Pulmonary artery endothelial cell (primary cell): Measurements from ENCODE around the gene FBXO41. TPM values are rescaled to one million over a fixed set of nuclear protein-coding genes. Genes with fewer than 3 reads are reported as not detected.

Experiments used
- DNase-seq: peaks from one replicate; pipeline ENCODE4 v3.0.0-alpha.2; 2011; ENCODE audit warnings: low read depth, low spot score
- total RNA-seq: library from RNA; depleted of rRNA; stranded (reverse); fragments of >200 nt; gene quantifications from 2 replicates; pipeline ENCODE4 v1.2.3, GENCODE V29; 2014

The FBXO41 gene
- total RNA-seq, 1 donor from 2014 or later = 0.66 TPM

DNA sequence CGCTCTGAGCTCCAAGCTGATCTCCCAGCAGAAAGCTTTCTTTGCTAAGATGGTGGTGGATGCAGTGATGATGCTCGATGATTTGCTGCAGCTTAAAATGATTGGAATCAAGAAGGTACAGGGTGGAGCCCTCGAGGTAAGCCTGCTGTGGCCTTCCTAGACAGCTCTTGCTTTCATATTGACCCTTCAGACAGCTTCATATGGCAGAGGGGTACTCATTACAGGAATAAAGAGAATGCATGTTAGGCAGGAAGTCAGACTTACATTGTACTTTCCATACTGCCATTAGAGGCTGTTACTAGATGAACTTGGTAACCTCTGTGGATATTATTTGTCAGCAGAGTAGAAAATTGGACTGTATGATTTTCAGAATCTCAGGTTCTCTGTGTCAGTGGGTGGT is 39.7 kb downstream of the FBXO41 start:
- DNase-seq = no peak

DNA sequence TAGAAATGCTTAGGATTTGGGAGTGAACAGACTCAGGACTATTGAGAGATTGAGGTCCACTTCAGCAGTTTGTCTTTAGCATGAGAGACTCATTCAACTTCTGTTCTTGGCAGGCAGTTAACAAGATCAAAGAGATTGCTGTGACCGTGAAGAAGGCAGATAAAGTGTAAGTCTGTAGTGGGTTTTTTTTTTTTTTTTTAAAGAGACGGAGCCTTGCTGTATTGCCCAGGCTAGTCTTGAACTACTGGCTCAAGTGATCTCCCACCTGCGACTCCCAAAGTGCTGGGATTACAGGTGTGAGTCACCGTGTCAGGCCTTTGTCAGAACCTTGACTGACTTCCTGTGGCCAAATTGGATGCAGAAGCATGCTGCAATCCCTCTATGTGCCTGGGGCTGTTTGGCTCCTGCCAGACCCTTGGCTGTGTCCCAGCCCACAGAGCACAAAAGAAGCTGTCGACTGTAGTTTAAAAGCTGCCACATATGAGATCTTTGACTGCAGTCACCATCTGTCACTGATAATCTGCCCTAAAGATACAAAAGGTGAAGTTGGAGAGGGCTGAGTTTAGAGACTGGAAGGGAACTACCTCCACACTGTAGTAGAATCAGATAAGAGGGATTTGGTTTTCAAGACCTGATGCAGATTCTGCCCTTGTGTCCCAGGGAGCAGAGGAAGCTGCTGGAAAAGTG is 40.3 kb downstream of the FBXO41 start:
- peak; percentile 40 for DNase-seq

DNA sequence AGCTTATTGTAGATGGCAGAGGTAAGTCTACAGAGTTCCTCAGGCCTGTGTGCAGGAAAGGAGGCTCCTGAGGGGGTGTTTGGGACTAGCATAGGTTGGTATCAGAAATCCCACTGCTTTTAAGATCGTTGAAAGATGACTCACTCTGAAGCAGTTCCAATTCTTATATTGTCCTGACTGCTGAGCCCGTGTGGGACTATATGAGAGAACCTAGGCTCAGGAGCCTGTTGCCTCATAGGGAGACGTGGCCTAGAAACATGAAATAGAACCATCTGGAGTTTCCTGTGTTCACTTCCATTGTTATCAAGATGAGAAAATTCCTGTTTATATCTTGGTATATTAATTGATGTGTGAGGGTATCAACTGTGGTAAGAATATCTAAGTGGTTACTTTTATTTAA is 44.5 kb downstream of the FBXO41 start:
- peak; percentile 71 for DNase-seq

DNA sequence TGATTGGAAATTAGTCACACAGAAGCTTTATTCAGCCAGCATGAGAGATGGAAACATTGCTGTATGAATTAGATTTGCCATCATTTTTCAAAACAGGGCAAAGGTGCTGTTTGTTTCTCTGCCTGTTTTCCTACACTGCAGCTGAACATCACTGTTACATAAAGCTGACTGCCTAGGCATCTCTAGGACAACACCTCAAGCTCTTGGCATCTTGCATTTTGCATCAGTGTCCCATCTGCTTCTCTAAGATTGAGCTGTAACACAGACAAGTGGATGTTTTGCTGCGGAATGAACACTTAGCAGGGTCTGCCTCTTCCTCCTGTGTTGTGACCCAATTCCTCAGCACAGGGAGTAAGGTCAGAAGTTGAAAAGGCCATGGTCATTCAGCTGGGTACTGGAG is 45.3 kb downstream of the FBXO41 start:
- no peak for DNase-seq

DNA sequence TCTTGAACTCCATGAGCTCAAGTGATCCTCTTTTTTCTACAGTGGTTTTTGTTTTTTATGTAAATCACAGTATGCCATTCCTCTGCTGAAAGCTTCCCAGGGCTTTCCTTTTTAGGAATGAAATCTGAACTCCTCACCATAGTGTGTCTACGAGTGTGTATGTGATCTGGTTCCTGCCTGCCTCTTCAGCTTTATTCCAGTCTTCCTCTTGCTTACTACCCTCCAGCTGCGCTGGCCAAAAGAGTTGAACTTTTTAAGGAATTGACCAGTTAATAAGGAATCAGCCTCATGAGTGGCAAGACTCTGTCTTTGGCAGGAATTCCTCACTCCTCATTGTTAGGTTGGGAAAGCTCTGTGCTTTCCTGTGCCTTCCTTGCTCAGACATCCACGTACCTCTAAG is 46.1 kb downstream of the FBXO41 start:
- DNase-seq = no peak

DNA sequence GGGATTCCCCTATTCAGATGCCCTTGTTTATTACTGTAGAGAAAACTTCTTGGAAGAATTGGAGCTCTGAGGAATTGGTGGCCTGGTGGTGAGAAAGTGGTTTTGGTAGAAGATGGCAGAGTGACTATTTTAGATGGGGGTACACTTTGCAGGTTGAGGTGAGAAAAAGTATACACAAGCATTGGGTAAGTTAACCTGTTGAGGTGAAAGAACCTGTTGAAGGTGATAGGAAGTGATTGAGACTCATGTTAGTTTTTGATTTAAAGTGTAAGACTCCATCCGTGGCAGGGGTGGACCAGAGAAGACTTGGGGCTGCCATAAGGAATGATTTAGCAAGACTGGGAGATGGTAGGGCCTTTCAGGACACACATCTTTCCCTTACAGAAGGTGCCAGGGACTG is 47.1 kb downstream of the FBXO41 start:
- no peak for DNase-seq

DNA sequence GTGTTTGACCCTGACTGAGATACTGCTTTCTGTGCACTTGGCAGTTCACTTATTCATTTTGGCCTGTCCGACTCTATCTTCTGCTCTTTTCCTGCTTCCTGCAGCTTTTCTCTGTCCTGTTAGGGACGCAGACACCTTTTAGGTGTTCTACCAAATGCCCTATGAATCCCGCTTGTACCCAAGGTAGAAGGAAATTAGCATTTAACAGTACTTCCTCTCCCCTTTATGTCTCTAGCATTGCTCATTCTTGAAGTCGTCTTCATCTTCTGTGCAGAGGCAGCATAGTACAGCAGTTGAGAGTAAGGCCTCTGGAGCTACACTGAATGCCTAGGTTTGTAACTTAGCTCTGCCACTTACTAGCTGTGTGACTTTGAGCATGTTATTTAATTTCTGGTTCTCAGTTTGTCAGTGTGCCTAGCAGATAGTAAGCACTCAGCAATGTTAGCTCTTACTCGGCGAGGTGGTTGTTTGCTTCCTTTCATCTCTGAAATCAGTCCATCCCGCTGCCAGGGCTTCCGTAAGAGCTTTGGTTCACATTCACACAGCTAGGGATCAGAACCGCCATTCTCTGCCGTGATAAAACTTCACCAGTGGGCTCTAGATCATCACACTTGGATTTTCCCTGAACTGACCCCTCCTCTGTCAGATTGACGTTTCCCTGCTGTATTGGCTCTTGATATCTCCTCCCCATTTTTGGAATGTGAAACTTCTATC is 48.8 kb downstream of the FBXO41 start:
- DNase-seq = no peak

DNA sequence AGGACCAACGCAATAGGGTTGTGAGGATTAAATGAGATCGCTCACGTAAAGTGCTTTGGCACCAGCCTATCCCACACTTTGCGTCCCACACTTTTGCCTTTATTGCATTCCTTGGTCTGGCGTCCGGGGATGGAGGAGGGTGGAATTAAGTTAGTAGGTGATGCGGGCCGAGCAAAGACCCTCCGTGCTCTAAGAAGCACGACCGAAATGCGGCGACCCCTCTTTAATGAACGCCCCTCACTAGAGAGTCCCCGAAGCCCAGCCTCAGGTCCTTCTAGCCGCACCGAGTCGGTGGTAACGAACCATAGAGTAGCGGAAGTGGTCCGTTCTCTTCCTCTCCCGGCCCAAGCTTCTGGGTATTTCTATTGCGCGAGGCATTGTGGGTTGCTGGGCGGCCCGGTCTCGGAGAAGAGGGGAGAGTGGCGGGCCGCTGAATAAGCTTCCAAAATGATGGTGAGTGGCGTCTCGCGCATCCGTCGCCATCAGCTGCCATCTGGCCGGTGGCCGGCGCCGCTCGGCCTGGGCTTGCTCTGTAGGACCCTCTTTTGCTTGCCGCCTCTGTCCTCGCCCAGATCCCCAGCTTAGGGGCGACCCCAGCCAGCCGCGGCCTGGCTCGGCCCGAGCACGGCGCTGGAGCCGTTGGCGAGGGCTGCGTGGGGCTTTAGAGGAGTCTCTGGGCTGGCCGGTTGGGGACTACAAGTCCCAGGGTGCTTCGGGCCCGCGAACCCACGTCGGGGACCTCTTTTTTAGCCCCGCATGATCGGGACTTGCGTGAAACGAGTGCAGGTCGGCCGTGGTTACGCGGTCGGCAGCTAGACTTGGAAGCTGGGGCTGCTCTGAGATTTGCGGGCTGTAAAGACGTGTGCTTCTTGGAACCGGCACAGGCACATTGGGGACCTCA is 50.1 kb downstream of the FBXO41 start, which contains the start of gene CCT7:
Gene CCT7 (plus strand): TSS at position 377 of the 901 bp plus-strand sequence. CDS start 71 bp downstream, at position 448.
- DNase-seq = peak; percentile 71

DNA sequence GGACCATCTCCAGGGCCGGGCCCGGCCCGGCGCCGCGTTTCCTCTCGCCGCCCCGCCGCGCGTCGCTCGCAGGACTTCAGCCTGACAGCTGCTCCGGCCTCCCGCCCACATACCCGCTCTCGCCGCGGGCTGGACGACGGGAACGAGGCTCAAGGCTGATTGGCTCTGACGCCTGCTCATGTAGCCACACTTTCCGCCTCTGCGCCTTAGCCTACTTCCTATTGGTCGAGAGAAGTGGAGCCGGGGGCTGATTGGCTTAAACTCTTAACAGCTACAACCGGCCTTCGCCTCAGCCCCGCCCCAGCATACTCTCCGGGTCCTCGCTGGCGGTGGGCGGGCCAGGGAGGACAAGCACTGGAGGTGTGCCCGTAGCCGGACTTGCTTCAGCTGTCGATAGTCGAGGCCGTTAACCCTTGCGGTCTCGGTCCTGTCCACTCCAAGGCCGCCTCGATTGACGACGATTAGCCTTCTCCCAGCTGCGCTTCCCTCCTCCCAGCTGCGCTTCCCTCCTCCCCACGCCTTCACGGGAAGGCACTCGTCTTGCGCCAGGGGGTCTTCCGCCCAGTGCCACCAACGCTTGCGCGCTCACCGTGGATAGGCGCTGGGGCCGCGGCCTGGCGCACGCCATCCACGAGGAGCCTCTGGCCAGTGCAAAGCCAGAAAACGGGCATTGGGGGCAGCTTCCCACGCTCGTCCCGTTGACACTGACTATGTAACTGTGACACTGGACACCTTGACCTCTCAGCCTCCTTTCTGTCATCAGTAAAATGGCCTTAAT is 50.9 kb downstream of the FBXO41 start, which contains the start of gene PRADC1:
Gene PRADC1 (minus strand): TSS at position 86 of the 778 bp plus-strand sequence. CDS start 79 bp downstream, at position 7.
- peak; percentile 99 for DNase-seq

DNA sequence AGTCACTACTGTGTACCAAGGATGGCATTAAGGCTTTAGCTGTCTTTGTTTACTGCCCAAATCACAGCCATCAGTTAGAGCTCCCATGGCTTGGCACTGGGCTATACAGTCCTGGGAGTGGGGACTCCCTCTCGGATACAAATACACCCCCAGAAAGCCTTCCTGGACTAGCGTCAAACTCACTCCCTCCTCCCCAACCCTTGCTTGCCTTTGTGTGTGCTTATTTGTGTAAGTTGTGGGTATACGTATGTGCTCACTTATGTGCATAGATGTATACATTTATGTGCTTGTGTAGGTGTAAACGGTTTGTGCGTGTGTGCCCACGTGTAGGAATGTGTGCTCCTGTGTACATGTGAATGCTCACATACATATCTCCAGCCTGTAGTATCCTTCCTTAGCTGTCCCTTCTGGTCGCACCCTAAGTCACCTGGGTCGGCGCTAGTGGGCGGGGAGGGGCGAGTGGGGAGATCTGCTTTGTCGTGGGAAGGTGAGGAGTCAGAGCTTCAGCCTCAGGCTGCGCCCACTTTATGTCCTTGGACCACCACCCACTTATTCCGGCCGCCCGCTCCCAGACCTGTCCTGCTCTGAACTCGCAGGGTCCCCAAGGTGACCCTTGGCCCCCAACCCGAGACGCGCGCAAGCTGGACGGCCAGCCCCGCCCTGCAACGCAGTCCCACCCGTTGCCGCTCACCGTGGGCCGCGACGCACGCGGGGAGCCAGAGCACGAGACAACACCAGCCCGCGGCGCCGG is 51.7 kb downstream of the FBXO41 start:
- DNase-seq = no peak

DNA sequence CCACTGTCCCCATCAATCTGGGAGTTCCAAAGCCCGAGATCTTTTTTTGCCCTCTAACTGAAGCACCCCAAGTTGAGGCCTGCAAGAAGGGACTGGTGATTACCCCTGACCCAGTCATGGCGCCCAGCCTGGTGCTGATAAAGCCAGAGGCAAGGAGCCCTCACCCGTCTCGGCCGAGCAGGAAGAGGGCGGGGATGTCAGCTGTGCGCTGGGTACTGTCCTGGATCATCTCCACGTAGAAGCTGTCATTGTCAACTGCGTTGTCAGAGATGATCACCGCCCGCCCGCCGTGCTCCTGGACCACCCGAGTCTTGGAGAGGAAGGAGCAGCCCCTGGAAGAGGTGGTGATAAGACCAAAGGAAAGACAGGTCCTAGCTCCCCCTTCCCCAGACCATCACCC is 55.6 kb downstream of the FBXO41 start:
- DNase-seq = no peak

DNA sequence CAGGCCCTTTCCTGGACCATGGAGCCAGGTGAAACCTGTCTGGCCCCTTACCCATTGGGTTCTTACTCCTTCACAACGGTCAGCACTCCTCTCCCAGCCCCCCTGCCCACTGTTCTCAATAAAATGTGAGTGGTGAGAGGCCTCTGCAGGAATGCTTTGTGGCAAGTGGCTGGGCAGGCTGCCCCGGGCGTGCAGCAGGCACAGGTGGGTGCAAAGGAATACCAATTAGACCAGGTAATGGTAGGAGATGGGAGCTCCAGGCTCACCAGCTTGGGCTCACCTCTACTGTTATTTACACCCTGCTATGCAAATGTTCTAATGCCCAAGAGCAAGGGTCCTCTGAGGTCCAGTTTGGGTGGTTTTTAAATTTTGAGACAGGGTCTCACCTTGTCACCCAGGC is 57.2 kb downstream of the FBXO41 start:
- no peak for DNase-seq

DNA sequence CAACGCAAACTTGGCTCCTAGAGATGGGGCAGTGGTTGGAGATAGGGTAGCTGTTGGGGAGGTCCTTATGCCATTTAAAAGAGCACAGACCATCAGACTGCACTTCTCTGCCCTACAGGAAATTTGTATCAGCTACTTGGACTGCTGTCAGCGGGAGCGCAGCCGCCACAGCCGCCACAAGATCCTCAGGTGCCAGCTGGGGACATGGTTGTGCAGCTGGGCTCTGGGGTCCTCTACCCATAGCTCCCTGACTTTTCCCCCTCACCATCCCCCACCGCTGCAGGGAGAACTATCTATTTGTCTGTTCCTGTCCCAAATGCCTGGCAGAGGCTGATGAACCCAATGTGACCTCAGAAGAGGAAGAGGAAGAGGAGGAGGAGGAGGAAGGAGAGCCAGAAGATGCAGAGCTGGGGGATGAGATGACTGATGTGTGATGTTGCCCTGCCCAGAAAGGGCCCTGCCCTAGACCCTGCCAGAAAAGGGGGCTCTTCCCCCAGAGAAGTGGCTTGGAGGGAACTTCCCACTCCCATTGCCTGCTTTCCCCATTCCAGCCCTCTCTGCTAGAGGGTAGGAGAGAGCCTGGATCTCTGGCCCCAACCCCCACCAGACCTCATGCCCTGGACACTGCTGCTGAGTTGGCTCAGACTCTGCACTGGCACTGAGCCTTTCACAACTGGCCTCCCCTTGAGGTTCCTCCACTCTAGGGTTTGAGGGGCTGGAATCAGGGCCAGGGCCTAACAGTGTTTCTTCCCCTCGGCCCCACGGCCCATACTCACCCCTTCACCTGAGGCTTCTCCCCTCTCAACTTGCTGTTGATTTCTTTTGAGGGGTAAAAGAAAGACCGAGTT is 58.5 kb downstream of the FBXO41 start:
- no peak for DNase-seq

DNA sequence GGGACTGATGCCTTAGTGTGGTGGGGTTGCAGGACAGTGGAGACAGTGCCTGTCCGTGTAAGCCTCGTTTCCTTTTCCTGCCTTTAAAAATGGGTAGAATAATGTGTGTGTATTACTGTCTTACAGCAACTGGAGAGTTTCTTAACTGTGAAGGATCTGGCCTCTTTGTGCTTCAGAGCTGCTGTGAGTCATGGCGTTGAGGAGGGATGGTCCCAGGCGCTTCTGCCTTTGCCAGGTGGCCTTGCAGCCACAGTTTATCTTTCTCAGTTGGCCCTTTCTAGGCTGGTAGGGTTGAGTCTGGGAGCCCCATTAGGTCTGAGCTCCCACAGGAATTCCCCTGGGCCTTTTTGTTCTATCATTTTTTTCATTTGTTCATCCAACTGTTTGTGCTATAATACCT is 60.5 kb downstream of the FBXO41 start:
- no peak for DNase-seq

DNA sequence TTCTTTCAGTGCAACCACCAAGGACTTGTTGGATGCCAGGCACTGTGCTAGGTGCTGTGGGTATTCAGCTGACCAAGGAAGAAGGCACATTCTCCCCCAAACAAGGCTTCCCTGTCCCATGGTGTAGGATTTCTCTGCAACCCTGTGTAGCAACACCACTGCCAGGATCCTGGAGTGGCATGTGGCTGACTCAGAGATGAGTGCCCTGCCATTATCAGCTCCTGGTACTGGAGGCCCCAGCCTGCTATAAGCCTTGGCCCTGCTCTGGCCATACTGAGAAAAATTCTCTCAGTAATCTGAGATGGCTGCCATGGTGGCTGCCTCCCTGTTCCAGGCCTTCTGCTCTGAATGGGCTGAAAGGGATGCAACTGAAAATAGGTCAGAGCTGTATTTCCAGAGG is 66.0 kb downstream of the FBXO41 start:
- DNase-seq = no peak

DNA sequence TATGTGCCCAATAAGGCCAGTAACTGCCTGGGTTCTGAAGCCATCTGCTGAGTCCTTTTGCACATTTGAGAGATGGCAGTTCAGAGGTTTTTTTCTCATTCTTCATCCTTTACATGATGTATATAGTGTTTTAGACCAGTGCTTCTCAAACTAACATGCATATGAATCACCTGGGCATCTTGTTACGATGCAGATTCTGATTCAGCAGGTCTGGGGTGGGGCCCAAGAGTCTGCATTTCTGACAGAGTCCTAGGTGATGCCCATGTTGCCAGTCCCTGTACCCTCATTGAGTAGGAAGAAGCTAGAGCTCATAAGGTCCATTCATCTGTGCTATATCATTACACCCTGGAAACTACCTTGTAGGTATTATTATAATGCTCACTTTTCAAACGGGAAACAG is 66.5 kb downstream of the FBXO41 start:
- no peak for DNase-seq

DNA sequence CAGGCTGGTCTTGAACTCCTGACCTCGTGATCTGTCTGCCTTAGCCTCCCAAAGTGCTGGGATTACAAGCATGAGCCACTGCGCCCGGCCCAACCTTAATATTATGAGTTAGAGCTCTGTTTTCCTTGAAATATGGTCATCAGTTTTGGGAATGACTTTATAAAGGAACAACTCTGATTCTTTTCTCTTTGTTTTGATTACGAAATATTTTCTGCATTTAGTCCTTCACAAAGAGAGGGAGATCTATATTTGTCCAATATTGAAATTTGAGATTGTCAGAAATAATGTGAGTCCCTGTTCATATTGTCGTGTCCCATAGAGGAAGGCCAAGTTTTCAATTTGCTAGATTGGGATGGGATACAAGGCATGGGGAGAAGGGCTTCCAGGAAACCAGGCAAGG is 67.1 kb downstream of the FBXO41 start:
- DNase-seq = no peak

DNA sequence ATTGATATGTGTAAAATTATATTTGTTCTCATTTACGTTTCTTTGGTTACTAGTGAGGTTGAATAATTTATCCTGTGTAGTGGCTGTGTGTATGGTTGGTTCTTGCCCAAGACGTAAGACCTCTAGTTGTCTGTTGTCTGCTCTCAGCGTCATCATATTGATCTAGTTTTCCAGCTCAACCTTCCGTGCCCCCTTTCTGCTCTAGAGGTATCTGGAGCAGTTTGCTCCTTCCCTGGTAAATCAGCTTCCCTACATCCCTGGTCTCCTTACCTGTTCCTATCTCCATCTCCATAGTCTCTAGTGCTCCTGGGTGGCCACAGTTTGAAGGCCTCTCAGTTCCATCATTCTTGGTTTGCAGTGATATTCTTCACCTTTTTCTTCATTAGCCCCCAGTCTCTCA is 69.0 kb downstream of the FBXO41 start:
- no peak for DNase-seq
